ENCODE measurements around the gene DENND4C. TPM values are rescaled to one million over a fixed set of nuclear protein-coding genes. Genes with fewer than 3 reads are reported as not detected.
"Not testable (repeated sequence)": the region's sequence is repeated elsewhere in the genome, so short reads cannot be mapped to it uniquely, and the experiment has no call there.

DENND4C gene
- total and polyA plus RNA-seq, 5 experiments from 2014 or later: 31.0 to 74.4 (median 40.2) TPM

GRCh38 chr9:19408693-19409400, 178.4 kb downstream of the DENND4C start, which contains the start of gene ACER2:
Gene ACER2, plus strand, starts transcription at chr9:19409009. Its CDS starts 76 bp downstream, at chr9:19409085.
- peak; percentile 89 to 94 for ATAC-seq
- Mint-ChIP-seq H3K4me1 (peaks cover 9 to 23% (median 16%) of the 10 kb centered on the region in 4 donors), H3K27ac (peak within 1 kb of the TSS in 9 of 10 donors; percentile 71 to 91 (median 84)), H3K9me3 (peaks cover 0 to 2% (median 0%) of the 10 kb centered on the region in 9 donors), H3K36me3 (peaks cover 0 to 13% (median 0%) of the 10 kb centered on the region in 3 donors), H3K27me3 (no peaks in the 10 kb centered on the region), H3K4me3 (peak within 1 kb of the TSS; percentile 90 to 96 (median 94))
- DNase-seq: peak; percentile 91 to 97 (median 95)
- POLR2A ChIA-PET: interaction anchor here (0.9 to 5.2 kb wide), 4 partner anchors 27 to 360 kb away, joined by 3 to 32 read pairs (median 4); partner anchors contain the start of genes RPS6 and RRAGA

DNA sequence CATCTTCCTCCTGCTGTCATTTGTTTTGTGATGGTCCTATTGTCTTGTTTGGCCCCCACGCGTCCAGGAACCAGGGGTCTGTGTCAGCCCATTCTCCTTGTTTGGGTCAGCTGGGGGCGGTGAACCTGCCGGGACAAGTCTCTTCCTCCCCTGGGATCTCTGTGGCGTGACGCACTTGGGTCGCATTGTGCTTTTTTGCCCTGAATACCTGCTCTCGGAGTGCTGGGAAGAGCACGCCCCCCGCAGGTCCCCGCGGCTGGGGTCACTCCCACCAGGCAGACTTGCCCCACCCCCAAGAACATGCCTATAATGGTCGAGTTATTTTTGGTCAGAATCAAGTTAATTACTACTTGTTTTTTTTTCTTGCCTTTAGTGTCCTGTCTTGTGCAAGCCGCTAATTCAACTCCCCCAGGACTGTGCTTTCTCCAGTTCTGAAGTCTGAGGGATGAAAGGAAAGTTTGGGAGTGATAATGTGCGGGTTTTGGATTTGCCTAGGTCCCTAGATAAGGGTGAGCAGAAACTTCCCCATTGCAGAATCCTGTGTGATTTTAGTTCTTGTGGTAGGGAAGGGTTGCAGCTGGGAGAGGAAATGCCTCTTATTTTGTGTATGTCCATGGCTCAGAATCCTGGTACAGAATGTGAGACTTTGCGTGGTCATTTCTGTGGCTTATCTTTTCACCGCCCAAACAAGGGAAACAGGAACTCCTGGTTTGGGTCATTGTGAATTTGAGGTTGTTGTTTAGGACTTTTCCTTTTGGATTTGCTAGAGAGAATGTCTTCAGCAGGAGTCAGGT, 179.1 kb downstream of the DENND4C start:
- ATAC-seq (no peak), DNase-seq (peak in 2 of 10 donors; percentile 3 to 11)
- no peaks in the 10 kb centered on the region for H3K27me3 Mint-ChIP-seq
- peaks cover 9 to 23% (median 16%) of the 10 kb centered on the region in 4 donors for H3K4me1 Mint-ChIP-seq
- no peaks in the 10 kb centered on the region for H3K9me3 Mint-ChIP-seq
- peak overlapping the region; percentile 90 to 96 (median 94) for H3K4me3 Mint-ChIP-seq
- POLR2A ChIA-PET: interaction anchor here (0.9 to 5.2 kb wide), 4 partner anchors 30 to 361 kb away, joined by 3 to 32 read pairs (median 4); partner anchors contain the start of genes RPS6 and RRAGA
- H3K27ac Mint-ChIP-seq: peak overlapping the region in 9 of 10 donors; percentile 71 to 91 (median 84)
- H3K36me3 Mint-ChIP-seq: peaks cover 0 to 13% (median 0%) of the 10 kb centered on the region in 3 donors

DNA sequence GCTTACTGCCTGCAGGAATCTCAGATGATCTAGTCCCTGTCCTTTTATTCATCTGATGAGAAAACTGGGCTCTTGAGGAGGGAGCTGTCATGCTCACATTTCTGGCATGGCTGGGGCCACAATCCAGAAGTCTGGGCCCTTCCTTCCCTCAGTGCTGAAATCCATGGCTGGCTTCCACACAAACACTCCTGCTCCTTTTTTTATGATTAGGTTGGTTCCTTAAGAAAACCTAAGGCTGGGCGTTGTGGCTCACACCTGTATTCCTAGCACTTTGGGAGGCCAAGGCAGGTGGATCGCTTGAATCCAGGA, 179.7 kb downstream of the DENND4C start:
- peak overlapping the region; percentile 90 to 96 (median 94) for H3K4me3 Mint-ChIP-seq
- ATAC-seq (no peak), DNase-seq (no peak)
- H3K4me1 Mint-ChIP-seq: peaks cover 9 to 23% (median 16%) of the 10 kb centered on the region in 4 donors
- no peaks in the 10 kb centered on the region for H3K27me3 Mint-ChIP-seq
- POLR2A ChIA-PET: interaction anchor here (1.2 to 5.2 kb wide), 2 partner anchors 30 to 33 kb away, joined by 3 to 32 read pairs; partner anchors contain the start of gene RPS6
- peaks cover 0 to 2% (median 0%) of the 10 kb centered on the region in 9 donors for H3K9me3 Mint-ChIP-seq
- H3K36me3 Mint-ChIP-seq: peaks cover 0 to 13% (median 4%) of the 10 kb centered on the region in 3 donors
- peak overlapping the region in 4 of 10 donors; percentile 71 to 91 (median 87) for H3K27ac Mint-ChIP-seq

DNA sequence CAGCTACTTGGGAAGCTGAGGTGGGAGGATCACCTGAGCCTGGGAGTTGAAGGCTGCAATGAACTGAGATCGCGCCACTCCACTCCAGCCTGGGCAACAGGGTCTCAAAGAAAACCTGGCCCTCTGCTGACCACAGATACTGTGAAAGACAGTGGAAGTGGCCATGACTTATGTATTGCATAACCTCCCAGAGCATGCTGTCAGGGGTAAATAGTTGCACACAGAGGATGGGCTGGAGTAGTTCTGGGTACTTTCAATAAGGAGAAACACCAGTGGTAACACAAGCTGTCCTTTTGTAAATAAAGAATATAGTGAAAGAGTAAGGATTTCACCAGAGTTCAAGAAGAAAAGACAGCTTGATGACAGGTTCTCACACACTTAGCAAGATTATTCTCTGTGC, 180.1 kb downstream of the DENND4C start:
- Mint-ChIP-seq H3K27ac (no peak overlapping the region), H3K27me3 (no peaks in the 10 kb centered on the region), H3K4me1 (peaks cover 9 to 23% (median 16%) of the 10 kb centered on the region in 4 donors), H3K9me3 (peaks cover 0 to 2% (median 0%) of the 10 kb centered on the region in 9 donors), H3K4me3 (peak overlapping the region in 5 of 10 donors; percentile 90 to 96 (median 96)), H3K36me3 (peaks cover 0 to 13% (median 4%) of the 10 kb centered on the region in 3 donors)
- no peak for DNase-seq
- no peak for ATAC-seq
- POLR2A ChIA-PET: interaction anchor here (1.2 to 5.2 kb wide), 2 partner anchors 31 to 33 kb away, joined by 3 to 32 read pairs; partner anchors contain the start of gene RPS6

- H3K27me3 Mint-ChIP-seq: no peaks in the 10 kb centered on the region
- H3K27ac Mint-ChIP-seq: peak overlapping the region in 1 of 10 donors; percentile 25
- H3K36me3 Mint-ChIP-seq: peaks cover 2 to 13% (median 11%) of the 10 kb centered on the region in 3 donors
- POLR2A ChIA-PET: interaction anchor here (1.2 to 5.2 kb wide), 2 partner anchors 32 to 34 kb away, joined by 3 to 32 read pairs; partner anchors contain the start of gene RPS6
- peaks cover 9 to 23% (median 16%) of the 10 kb centered on the region in 4 donors for H3K4me1 Mint-ChIP-seq
- H3K9me3 Mint-ChIP-seq: peaks cover 0 to 2% (median 0%) of the 10 kb centered on the region in 9 donors
- DNase-seq (no peak), ATAC-seq (no peak)
- H3K4me3 Mint-ChIP-seq: peak overlapping the region in 4 of 10 donors; percentile 5 to 25 (median 18)
Measured at GRCh38 chr9:19411316-19411715, 180.8 kb downstream of the DENND4C start.

DNA sequence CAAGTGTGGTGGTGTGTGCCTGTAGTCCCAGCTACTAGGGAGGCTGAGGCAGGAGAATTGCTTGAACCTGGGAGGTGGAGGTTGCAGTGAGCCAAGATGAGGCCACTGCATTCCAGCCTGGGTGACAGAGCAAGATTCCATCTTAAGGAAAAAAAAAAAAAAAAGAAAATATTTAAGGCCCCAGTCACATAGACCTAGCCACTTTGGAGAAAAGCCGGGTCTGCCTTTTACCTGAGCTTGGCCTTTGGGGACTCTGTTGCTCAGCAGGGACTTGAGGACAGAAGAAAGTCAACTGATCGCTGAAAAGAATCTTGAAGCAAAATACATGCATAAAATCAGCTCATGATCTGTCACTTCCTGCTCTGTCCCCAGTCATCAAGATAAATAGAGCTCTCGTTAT, 183.0 kb downstream of the DENND4C start:
- POLR2A ChIA-PET: interaction anchor here (0.7 kb wide), 1 partner anchor 10 kb away, joined by 3 read pairs; no protein-coding TSS in a partner anchor
- ATAC-seq, H3K9me3 Mint-ChIP-seq, H3K4me3 Mint-ChIP-seq, DNase-seq, H3K27me3 Mint-ChIP-seq, H3K27ac Mint-ChIP-seq: not testable (repeated sequence)
- peaks cover 7 to 27% (median 11%) of the 10 kb centered on the region in 3 donors for H3K36me3 Mint-ChIP-seq
- H3K4me1 Mint-ChIP-seq: peaks cover 8 to 18% (median 11%) of the 10 kb centered on the region in 4 donors

DNA sequence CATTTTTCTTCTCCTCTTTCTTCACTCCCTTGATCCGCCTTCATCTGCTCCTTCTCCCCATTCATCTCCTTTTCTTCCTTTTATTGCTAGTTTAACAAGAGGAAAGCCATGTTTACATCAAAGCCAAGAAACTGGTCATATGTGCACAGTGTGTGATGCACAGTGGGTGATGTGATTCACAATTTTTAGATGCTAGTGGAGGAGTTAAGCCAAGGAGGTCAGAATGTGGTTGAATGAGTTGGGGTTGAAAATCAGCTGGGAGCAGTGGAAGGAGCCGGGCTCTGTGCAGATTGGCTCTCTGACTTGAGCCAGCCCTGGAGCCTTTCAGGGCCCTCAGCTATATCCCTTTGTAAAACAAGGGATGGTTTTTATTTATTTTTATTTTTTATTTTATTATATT, 185.7 kb downstream of the DENND4C start:
- H3K4me3 Mint-ChIP-seq: no peak overlapping the region
- peaks cover 7 to 32% (median 11%) of the 10 kb centered on the region in 3 donors for H3K36me3 Mint-ChIP-seq
- H3K9me3 Mint-ChIP-seq: peaks cover 0 to 3% (median 0%) of the 10 kb centered on the region in 9 donors
- peaks cover 0 to 4% (median 2%) of the 10 kb centered on the region in 4 donors for H3K4me1 Mint-ChIP-seq
- no peak for ATAC-seq
- H3K27ac Mint-ChIP-seq: no peak overlapping the region
- POLR2A ChIA-PET: no interaction called here
- no peaks in the 10 kb centered on the region for H3K27me3 Mint-ChIP-seq
- no peak for DNase-seq

- POLR2A ChIA-PET: interaction anchor here (0.5 kb wide), 1 partner anchor 187 kb away, joined by 3 read pairs; no protein-coding TSS in a partner anchor
- H3K36me3 Mint-ChIP-seq: peaks cover 4 to 26% (median 19%) of the 10 kb centered on the region in 3 donors
- DNase-seq (no peak), ATAC-seq (no peak)
- no peak overlapping the region for H3K4me3 Mint-ChIP-seq
- peaks cover 0 to 3% (median 0%) of the 10 kb centered on the region in 9 donors for H3K9me3 Mint-ChIP-seq
- no peaks in the 10 kb centered on the region for H3K27me3 Mint-ChIP-seq
- no peak overlapping the region for H3K27ac Mint-ChIP-seq
- H3K4me1 Mint-ChIP-seq: peaks cover 0 to 1% (median 0%) of the 10 kb centered on the region in 4 donors
Measured at GRCh38 chr9:19420877-19421276, 190.4 kb downstream of the DENND4C start.

Other genes with a start within 250 kb of the DENND4C start
- gene SAXO1, start 197.5 kb upstream of the DENND4C start, total RNA-seq: under 1 TPM; 0.26 to 0.38 TPM
- gene SAXO1, start 197.5 kb upstream of the DENND4C start, polyA plus RNA-seq: under 1 TPM in 2 of 3 donors, not detected in 1; 0.10 to 0.46 TPM
- 10 to 100 TPM; 54.4 to 55.6 TPM for gene RRAGA, start 181.3 kb upstream of the DENND4C start, total RNA-seq
- gene RRAGA, start 181.3 kb upstream of the DENND4C start, polyA plus RNA-seq: 10 to 100 TPM; 64.9 to 82.1 (median 66.2) TPM
- gene HAUS6, start 127.8 kb upstream of the DENND4C start, total RNA-seq: 10 to 100 TPM; 22.1 TPM
- 1 to 10 TPM; 4.6 to 5.2 (median 4.7) TPM for gene HAUS6, start 127.8 kb upstream of the DENND4C start, polyA plus RNA-seq
- gene PLIN2, start 103.2 kb upstream of the DENND4C start, total RNA-seq: 10 to 100 TPM; 50.3 to 53.0 TPM
- gene PLIN2, start 103.2 kb upstream of the DENND4C start, polyA plus RNA-seq: 100 to 1,000 TPM in 1 of 3 donors, 10 to 100 TPM in 2; 62.7 to 105 (median 65.7) TPM
- gene RPS6, start 149.5 kb downstream of the DENND4C start, total RNA-seq: 1,000 to 10,000 TPM; 4,259 to 4,314 TPM
- 1,000 to 10,000 TPM; 3,702 to 4,381 (median 4,381) TPM for gene RPS6, start 149.5 kb downstream of the DENND4C start, polyA plus RNA-seq
- 1 to 10 TPM; 4.5 to 5.5 TPM for gene ACER2, start 178.3 kb downstream of the DENND4C start, total RNA-seq
- gene ACER2, start 178.3 kb downstream of the DENND4C start, polyA plus RNA-seq: 1 to 10 TPM in 1 of 3 donors, under 1 TPM in 2; 0.51 to 1.2 (median 0.80) TPM

Data from naive thymus-derived CD8-positive, alpha-beta T cell (primary cell).